ENCODE measurements around the gene ZFX.

ZFX gene

GRCh38 chrX:24245202-24245601 is 95.7 kb downstream of the ZFX start:
- DNase-seq (ENCODE audit: extremely low spot score): no peak

GRCh38 chrX:24248042-24248441 is 98.5 kb downstream of the ZFX start:
- no peak for DNase-seq (ENCODE audit: extremely low spot score)
- CTCF ChIA-PET: interaction anchor here (0.9 to 1.9 kb wide), 2 partner anchors 12 to 32 kb away, joined by 3 to 5 read pairs; no protein-coding TSS in a partner anchor
- POLR2A ChIA-PET: interaction anchor here (0.6 kb wide), 1 partner anchor 11 kb away, joined by 6 read pairs; no protein-coding TSS in a partner anchor
- TF ChIP-seq CTCF (IDR thresholded peaks at IDR 0.05; ENCODE audit: control extremely low read depth, extremely low read depth, low read depth, missing control alignments): no peak

More at GRCh38 chrX:24245202-24245601, 95.7 kb downstream of the ZFX start:
- TF ChIP-seq CTCF (IDR thresholded peaks at IDR 0.05; ENCODE audit: control extremely low read depth, extremely low read depth, low read depth, missing control alignments): no peak
- POLR2A ChIA-PET: no interaction called here
- CTCF ChIA-PET: interaction anchor here (1.0 to 1.9 kb wide), 3 partner anchors 8 to 14 kb away, joined by 3 to 5 read pairs (median 4); no protein-coding TSS in a partner anchor

- no peak for TF ChIP-seq CTCF (IDR thresholded peaks at IDR 0.05; ENCODE audit: control extremely low read depth, extremely low read depth, low read depth, missing control alignments)
- DNase-seq (ENCODE audit: extremely low spot score): no peak
- CTCF ChIA-PET: interaction anchor here (0.7 to 1.4 kb wide), 4 partner anchors 9 to 351 kb away, joined by 3 to 5 read pairs (median 3); no protein-coding TSS in a partner anchor
- POLR2A ChIA-PET: no interaction called here
These were observed 103.5 kb downstream of the ZFX start for GRCh38 chrX:24253030-24253429.

GRCh38 chrX:24253469-24253868 is 103.9 kb downstream of the ZFX start:
- ChIA-PET POLR2A (no interaction called here), CTCF (interaction anchor here (0.7 to 1.4 kb wide), 4 partner anchors 9 to 351 kb away, joined by 3 to 5 read pairs (median 3); no protein-coding TSS in a partner anchor)
- no peak for TF ChIP-seq CTCF (IDR thresholded peaks at IDR 0.05; ENCODE audit: control extremely low read depth, extremely low read depth, low read depth, missing control alignments)
- DNase-seq (ENCODE audit: extremely low spot score): no peak

- ChIA-PET CTCF (no interaction called here), POLR2A (no interaction called here)
- TF ChIP-seq CTCF (IDR thresholded peaks at IDR 0.05; ENCODE audit: control extremely low read depth, extremely low read depth, low read depth, missing control alignments): no peak
- no peak for DNase-seq (ENCODE audit: extremely low spot score)
These were observed 107.5 kb downstream of the ZFX start for GRCh38 chrX:24257011-24257410.

- POLR2A ChIA-PET: no interaction called here
- TF ChIP-seq CTCF (IDR thresholded peaks at IDR 0.05; ENCODE audit: control extremely low read depth, extremely low read depth, low read depth, missing control alignments): peak; percentile 42
- CTCF ChIA-PET: interaction anchor here (0.6 to 1.5 kb wide), 7 partner anchors 9 to 112 kb away, joined by 3 to 6 read pairs (median 4); no protein-coding TSS in a partner anchor
- DNase-seq (ENCODE audit: extremely low spot score): peak; percentile 51
These were observed 110.2 kb downstream of the ZFX start for GRCh38 chrX:24259544-24260240.
